Upper lobe of left lung (tissue), 4 donors: ENCODE data around the gene ARHGAP21.

Experiments used
- EP300 ChIP-seq, 4 donors: sonication (generic); formaldehyde crosslinking; IDR thresholded peaks; one replicate each; pipeline ENCODE4 v1.5.1; 2017; ENCODE audit warnings: antibody characterized with exemption in 4 of 4, control low read depth in 2 of 4
- POLR2A ChIP-seq, 4 donors: fragments of 450-650 bp; IDR thresholded peaks; one replicate each; pipeline ENCODE4 v1.5.1; 2016 to 2017; ENCODE audit warnings: antibody characterized with exemption in 4 of 4, mild to moderate bottlenecking in 2 of 4
- POLR2AphosphoS5 ChIP-seq, 2 donors: sonication (generic); formaldehyde crosslinking; IDR thresholded peaks; one replicate each; pipeline ENCODE4 v1.5.1; 2017; ENCODE audit warnings: antibody characterized with exemption in 2 of 2
- TF ChIP-seq, protein P1 (sequence below), 6 experiments: fragments of 450-650 bp in 4 of 6; fragments of 200-600 bp in 2 of 6; sonication (generic) in 2 of 6; IDR thresholded peaks; one replicate each; pipeline ENCODE4 v1.5.1; 2016 to 2019; ENCODE audit warnings: antibody characterized with exemption in 6 of 6

DNA sequence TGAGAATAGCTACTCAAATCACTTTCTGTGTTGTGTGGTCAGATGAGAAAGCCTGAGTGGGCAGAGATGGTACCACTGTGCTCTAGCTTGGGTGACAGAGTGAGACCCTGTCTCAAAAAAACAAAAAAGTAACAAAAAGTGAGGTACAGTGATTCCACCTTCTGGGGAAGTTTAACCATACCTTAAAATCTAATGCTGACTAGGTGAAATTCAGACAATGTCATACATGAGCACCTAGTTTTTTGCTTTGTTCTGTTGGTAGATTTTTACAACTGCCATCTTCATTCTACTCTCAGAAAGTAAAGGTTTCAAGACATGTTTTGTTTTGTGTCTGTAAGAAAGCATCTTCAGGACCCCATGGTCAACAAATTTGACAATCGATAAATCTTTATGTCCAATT lies 144.2 kb downstream of the ARHGAP21 start:
- no peak for TF ChIP-seq POLR2AphosphoS5 (IDR thresholded peaks at IDR 0.05)
- no peak for TF ChIP-seq EP300 (IDR thresholded peaks at IDR 0.05)
- TF ChIP-seq POLR2A (IDR thresholded peaks at IDR 0.05) = no peak
- TF ChIP-seq, protein P1, sequence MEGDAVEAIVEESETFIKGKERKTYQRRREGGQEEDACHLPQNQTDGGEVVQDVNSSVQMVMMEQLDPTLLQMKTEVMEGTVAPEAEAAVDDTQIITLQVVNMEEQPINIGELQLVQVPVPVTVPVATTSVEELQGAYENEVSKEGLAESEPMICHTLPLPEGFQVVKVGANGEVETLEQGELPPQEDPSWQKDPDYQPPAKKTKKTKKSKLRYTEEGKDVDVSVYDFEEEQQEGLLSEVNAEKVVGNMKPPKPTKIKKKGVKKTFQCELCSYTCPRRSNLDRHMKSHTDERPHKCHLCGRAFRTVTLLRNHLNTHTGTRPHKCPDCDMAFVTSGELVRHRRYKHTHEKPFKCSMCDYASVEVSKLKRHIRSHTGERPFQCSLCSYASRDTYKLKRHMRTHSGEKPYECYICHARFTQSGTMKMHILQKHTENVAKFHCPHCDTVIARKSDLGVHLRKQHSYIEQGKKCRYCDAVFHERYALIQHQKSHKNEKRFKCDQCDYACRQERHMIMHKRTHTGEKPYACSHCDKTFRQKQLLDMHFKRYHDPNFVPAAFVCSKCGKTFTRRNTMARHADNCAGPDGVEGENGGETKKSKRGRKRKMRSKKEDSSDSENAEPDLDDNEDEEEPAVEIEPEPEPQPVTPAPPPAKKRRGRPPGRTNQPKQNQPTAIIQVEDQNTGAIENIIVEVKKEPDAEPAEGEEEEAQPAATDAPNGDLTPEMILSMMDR (IDR thresholded peaks at IDR 0.05) = no peak
